NCI-H1048 (cell line): ENCODE data around the gene PCSK9.

ENCODE experiments used
- DNase-seq: peaks from one replicate; lab custom pipeline; 2025; lab: John Stamatoyannopoulos, UW

Gene PCSK9

GRCh38 chr1:55060133-55060999 lies 21.0 kb downstream of the PCSK9 start:
- DNase-seq = no peak

GRCh38 chr1:55061000-55061705 lies 21.8 kb downstream of the PCSK9 start:
- DNase-seq = no peak

- no peak for DNase-seq
These were observed 22.5 kb downstream of the PCSK9 start for GRCh38 chr1:55061706-55062321.

GRCh38 chr1:55062801-55063576 lies 23.6 kb downstream of the PCSK9 start:
- DNase-seq = no peak

GRCh38 chr1:55063577-55063942 lies 24.2 kb downstream of the PCSK9 start:
- DNase-seq = no peak

- no peak for DNase-seq
These were observed 24.8 kb downstream of the PCSK9 start for GRCh38 chr1:55064071-55064581.

GRCh38 chr1:55064861-55065263 lies 25.5 kb downstream of the PCSK9 start:
- no peak for DNase-seq

GRCh38 chr1:55065648-55066047 lies 26.3 kb downstream of the PCSK9 start:
- DNase-seq = no peak

GRCh38 chr1:55067022-55067778 lies 27.9 kb downstream of the PCSK9 start:
- DNase-seq = no peak

- no peak for DNase-seq
These were observed 28.6 kb downstream of the PCSK9 start for GRCh38 chr1:55067914-55068313.

GRCh38 chr1:55068638-55069037 lies 29.3 kb downstream of the PCSK9 start:
- DNase-seq = no peak

GRCh38 chr1:55069280-55069679 lies 29.9 kb downstream of the PCSK9 start:
- DNase-seq = no peak

GRCh38 chr1:55070293-55071164 lies 31.2 kb downstream of the PCSK9 start:
- DNase-seq = no peak

- no peak for DNase-seq
These were observed 32.1 kb downstream of the PCSK9 start for GRCh38 chr1:55071477-55071876.

- no peak for DNase-seq
These were observed 34.0 kb downstream of the PCSK9 start for GRCh38 chr1:55073187-55073916.

- no peak for DNase-seq
These were observed 35.1 kb downstream of the PCSK9 start for GRCh38 chr1:55074455-55074854.

GRCh38 chr1:55076356-55076755 lies 37.0 kb downstream of the PCSK9 start:
- DNase-seq = no peak

GRCh38 chr1:55078470-55078869 lies 39.1 kb downstream of the PCSK9 start:
- DNase-seq = no peak

GRCh38 chr1:55079651-55080050 lies 40.3 kb downstream of the PCSK9 start:
- DNase-seq = no peak
